GM12801 (cell line): ENCODE results near the gene OR2F1.

Experiments used
- TF ChIP-seq, protein P1 (sequence below): IDR thresholded peaks from one replicate; pipeline ENCODE4 v1.5.1; 2011; ENCODE audit warnings: control low read depth; ENCODE audit not compliant: insufficient read length; ENCODE audit errors: extremely low read depth

Gene OR2F1

DNA sequence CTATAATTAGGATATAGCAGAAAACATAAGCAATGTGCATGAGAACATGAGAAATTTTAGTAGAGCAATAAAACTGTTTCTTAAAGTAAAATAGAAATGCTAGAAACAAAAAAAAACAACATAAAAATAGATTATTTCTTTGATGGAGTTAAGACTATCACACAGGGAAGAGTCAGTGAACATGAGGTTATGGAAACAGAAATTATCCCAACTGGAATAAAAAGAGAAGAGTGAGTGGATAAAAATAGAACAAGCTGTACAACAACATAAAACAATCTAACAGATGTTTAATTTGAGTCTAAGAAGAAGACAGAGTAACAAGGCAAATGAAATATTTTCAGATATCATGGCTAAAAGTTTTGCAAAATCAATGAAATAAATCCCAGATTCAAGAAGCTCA is 38.0 kb downstream of the OR2F1 start:
- TF ChIP-seq, protein P1, sequence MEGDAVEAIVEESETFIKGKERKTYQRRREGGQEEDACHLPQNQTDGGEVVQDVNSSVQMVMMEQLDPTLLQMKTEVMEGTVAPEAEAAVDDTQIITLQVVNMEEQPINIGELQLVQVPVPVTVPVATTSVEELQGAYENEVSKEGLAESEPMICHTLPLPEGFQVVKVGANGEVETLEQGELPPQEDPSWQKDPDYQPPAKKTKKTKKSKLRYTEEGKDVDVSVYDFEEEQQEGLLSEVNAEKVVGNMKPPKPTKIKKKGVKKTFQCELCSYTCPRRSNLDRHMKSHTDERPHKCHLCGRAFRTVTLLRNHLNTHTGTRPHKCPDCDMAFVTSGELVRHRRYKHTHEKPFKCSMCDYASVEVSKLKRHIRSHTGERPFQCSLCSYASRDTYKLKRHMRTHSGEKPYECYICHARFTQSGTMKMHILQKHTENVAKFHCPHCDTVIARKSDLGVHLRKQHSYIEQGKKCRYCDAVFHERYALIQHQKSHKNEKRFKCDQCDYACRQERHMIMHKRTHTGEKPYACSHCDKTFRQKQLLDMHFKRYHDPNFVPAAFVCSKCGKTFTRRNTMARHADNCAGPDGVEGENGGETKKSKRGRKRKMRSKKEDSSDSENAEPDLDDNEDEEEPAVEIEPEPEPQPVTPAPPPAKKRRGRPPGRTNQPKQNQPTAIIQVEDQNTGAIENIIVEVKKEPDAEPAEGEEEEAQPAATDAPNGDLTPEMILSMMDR, result no peak

DNA sequence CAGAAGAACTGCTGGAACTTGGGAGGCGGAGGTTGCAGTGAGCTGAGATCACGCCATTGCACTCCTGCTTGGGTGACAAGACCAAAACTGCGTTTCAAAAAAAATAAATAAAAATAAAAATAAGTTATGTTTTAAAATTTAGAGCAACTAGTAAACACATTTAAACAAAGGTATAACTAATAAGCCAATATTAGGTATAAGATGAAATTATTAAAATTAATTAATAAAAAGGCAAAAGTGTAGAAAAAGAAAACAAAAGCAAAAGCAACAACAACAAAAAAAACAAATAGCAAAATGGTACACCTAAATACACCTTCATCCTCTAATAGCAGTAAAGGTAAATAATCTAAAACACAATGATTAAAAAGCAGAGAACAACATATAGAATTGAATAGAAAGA is 39.3 kb downstream of the OR2F1 start:
- TF ChIP-seq, protein P1, result no peak

DNA sequence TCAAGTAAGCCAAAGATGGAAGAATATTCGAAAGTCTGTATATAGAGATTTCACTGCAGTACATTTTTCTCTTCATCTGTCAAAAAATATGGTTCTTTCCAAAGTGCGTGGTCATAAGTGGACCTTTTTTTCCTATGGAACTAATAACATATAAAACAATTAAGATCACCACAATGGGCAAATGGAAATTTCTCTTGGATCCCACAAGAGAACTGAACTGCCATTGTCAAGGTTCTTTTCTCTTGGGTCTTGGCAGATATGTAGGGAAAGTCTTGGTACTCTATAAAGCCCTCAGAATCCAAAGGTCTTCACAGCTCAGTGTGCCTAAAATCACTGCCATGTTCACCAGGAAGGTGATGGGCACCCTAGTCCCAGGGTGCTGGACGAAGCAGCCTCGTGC is 45.4 kb downstream of the OR2F1 start, which contains the start of gene OR6B1:
Gene OR6B1, plus strand, starts transcription at position 301 of the 400 bp plus-strand sequence. CDS start 3,677 bp downstream, outside the sequence.
- TF ChIP-seq, protein P1, result no peak

DNA sequence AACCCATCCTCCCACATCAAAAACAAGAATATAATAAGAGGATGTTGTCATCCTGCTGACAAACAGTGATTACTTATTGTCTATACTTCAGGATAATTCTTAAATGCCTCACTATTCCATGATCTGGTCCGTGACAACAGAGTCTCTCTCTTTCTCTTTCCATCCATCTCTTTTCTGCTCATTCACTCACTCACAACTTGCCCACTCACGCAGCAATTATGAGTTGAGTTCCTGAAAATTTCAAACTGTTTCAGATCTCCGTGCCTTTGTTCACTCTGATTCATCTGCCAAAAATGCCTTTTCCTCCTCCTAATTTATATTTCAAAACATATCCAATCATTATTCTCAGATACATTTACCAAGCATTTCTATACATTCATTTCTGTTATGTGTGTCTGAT is 46.9 kb downstream of the OR2F1 start:
- TF ChIP-seq, protein P1, result no peak

DNA sequence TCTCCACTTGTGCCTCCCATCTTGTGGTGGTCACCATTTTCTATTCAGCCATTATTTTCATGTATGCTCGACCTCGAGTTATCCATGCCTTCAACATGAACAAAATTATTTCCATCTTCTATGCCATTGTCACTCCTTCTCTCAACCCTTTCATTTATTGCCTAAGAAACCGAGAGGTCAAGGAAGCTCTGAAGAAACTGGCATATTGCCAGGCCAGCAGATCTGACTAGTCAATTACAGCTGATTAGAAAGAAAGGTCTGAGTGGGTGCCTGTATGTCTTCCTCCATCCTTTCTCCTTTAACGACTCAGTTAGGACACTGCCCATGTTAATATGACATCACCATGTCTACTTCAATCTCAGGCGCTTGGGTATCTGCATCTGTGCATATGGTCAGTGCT is 50.1 kb downstream of the OR2F1 start:
- TF ChIP-seq, protein P1, result no peak

DNA sequence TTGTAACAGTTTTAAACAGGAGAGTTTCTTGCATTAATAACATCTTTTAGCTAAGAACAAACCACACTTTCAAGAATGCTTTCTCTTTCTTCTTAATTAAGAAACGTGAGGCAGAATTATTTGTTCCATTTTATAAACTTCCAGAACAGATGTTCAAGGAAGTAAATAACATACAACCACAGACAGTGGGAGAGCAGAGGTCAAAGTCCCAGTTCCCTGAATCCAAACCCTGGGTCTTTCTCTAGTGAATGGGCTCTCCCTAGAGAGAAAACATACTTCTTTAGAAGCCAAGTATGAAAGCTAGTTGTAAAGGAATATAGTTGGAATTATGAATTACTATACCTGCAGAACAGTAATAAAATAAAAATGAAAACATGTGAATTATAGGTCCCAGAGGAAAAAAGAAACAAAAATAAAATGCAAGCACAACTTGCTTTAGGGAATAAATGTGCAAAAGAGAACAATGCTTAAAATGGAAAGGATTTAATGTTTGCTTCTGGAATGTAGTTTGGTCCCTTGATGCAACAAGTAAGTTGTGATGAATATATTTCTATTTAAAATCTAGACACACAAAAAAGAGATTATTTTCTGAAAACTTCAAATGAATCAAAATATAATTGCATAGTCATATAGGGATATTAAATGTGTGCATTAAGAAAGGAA is 51.5 kb downstream of the OR2F1 start:
- TF ChIP-seq, protein P1, result no peak

DNA sequence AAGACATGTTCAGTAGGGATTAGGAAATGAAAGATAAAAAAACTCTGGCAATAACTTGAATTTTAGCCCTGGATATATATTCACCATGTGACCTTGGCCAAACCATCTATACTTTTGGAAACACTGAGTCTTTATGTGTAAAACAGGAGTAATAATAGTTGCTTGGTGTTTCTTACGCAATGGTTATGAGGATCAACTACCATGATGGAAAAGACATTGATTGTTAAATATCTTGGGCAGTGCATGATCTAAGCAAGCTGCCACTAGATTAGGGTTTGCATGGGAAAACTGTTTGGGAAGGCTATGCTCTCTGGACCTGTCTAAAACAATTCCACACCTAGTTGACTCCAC is 52.0 kb downstream of the OR2F1 start:
- TF ChIP-seq, protein P1, result no peak
